Ectodermal cell (in vitro differentiated cells): ENCODE measurements around the gene KIAA1958.

Source experiments
- H3K27ac ChIP-seq: 2 replicates; pipeline ENCODE4 v1.7.0; 2013; ENCODE audit warnings: mild to moderate bottlenecking, low read depth, low read length; ENCODE audit not compliant: insufficient read depth, poor library complexity, severe bottlenecking
- H3K27me3 ChIP-seq: 2 replicates; pipeline ENCODE4 v1.7.0; 2013; ENCODE audit warnings: mild to moderate bottlenecking, low read length; ENCODE audit not compliant: insufficient read depth, control insufficient read depth, poor library complexity, severe bottlenecking
- H3K36me3 ChIP-seq: one replicate; pipeline ENCODE4 v1.7.0; 2013; ENCODE audit warnings: low read length; ENCODE audit not compliant: control insufficient read depth, insufficient read depth
- H3K4me1 ChIP-seq: one replicate; pipeline ENCODE4 v1.7.0; 2013; ENCODE audit warnings: low read length; ENCODE audit not compliant: control insufficient read depth, insufficient read depth
- H3K4me3 ChIP-seq: 2 replicates; pipeline ENCODE4 v1.7.0; 2013; ENCODE audit warnings: low read depth, low read length, control low read depth; ENCODE audit not compliant: insufficient read depth
- H3K9me3 ChIP-seq: 2 replicates; pipeline ENCODE4 v1.7.0; 2013; ENCODE audit warnings: mild to moderate bottlenecking, low read length, moderate library complexity; ENCODE audit not compliant: control insufficient read depth
- WGBS, 2 experiments: methylation state at CpG; one replicate each; pipeline ENCODE4 v1.1.7; 2013; ENCODE audit warnings: missing lambda C conversion rate in 2 of 2; 5-methylcytosine and 5-hydroxymethylcytosine counted together

Gene KIAA1958

DNA sequence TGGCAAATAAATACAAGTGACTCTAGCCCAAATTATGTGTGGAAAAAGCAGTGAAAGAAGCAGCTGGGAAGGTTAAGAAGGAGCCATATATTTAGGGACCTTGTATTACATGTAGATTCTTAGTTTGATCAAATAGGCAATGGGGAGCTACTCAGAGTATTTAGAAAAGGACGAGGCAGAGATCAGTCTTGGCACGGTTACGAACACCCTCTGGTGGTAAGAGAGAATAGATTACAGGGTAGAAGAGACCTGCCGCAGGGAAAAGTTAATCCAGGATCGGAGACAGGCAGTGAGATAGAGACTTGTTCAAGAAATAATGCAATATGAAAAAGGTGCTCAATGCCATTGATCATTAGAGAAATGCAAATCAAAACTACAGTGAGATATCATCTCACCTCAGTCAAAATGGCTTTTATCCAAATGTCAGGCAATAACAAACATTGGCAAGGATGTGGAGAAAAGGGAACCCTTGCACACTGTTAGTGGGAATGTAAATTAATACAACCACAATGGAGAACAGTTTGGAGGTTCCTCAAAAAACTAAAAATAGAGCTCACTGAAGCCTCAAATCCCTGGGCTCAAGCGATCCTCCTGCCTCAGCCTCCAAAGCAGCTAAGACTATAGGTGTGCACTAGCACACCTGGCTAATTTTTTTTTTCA is 219.3 kb downstream of the KIAA1958 start:
- H3K9me3 ChIP-seq = no peaks in the 10 kb centered on the region
- peaks cover 5% of the 10 kb centered on the region for H3K36me3 ChIP-seq
- no peak overlapping the region for H3K27ac ChIP-seq
- 57 to 61% methylated on average over 6 of the region's 6 CpGs for WGBS, 2 experiments
- no peak overlapping the region for H3K4me3 ChIP-seq
- H3K4me1 ChIP-seq = no peaks in the 10 kb centered on the region
- no peaks in the 10 kb centered on the region for H3K27me3 ChIP-seq

DNA sequence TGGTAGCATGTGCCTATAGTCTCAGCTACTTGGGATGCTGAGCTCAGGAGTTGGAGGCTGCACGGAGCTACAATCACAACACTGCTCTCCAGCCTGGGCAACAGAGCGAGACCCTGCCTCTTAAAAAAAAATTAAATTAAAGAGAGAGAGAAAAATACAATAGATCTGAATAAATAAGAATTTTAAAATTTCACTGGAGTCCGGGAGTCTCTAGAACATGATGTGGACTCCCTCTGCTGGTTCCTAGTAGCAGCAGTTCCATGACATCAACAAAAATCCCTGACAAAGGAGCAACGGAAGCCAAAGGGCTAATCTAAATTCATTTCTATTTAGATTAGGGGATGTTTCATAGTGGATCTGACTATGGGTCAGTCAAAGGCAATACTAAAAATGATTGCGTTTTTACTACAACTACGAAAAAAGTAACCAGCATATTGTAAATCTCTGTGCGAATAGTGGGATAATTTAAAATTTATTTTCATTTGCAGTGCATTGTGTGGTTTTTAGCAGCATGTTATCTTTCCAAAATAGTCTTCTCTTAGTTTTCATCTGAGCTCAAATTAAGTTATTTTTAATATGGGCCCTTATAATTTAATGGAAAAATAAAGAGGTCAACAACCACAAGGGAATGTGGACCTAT is 224.5 kb downstream of the KIAA1958 start:
- H3K27me3 ChIP-seq = no peaks in the 10 kb centered on the region

DNA sequence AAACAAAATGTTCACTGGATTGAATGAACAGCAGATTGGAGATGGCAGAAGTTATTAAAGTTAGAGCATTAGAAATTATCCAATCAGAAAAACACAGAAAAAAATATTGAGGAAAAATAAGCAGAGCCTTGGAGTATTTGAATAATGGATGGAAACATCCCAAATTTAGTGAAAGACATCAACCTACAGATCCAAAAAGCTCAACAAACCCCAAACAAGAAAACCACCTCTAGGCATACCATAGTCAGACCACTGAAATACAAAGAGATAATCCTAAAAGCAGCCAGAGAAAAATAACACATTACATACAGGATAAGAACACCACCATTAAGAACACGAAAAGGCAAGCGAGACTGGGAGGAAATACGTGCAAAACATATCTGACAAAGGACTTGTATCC is 226.1 kb downstream of the KIAA1958 start:
- no peaks in the 10 kb centered on the region for H3K36me3 ChIP-seq
- H3K27ac ChIP-seq = no peak overlapping the region
- no peaks in the 10 kb centered on the region for H3K27me3 ChIP-seq
- no peak overlapping the region for H3K4me3 ChIP-seq
- H3K9me3 ChIP-seq = no peaks in the 10 kb centered on the region
- H3K4me1 ChIP-seq = no peaks in the 10 kb centered on the region
- WGBS, 2 experiments = 96 to 97% methylated on average over 3 of the region's 3 CpGs

More for the DNA sequence above, 224.5 kb downstream of the KIAA1958 start:
- H3K4me3 ChIP-seq = no peak overlapping the region
- H3K27ac ChIP-seq = no peak overlapping the region
- WGBS, 2 experiments = 79 to 95% methylated on average over 6 of the region's 7 CpGs
- H3K36me3 ChIP-seq = no peaks in the 10 kb centered on the region
- H3K4me1 ChIP-seq = no peaks in the 10 kb centered on the region
- H3K9me3 ChIP-seq = no peaks in the 10 kb centered on the region

DNA sequence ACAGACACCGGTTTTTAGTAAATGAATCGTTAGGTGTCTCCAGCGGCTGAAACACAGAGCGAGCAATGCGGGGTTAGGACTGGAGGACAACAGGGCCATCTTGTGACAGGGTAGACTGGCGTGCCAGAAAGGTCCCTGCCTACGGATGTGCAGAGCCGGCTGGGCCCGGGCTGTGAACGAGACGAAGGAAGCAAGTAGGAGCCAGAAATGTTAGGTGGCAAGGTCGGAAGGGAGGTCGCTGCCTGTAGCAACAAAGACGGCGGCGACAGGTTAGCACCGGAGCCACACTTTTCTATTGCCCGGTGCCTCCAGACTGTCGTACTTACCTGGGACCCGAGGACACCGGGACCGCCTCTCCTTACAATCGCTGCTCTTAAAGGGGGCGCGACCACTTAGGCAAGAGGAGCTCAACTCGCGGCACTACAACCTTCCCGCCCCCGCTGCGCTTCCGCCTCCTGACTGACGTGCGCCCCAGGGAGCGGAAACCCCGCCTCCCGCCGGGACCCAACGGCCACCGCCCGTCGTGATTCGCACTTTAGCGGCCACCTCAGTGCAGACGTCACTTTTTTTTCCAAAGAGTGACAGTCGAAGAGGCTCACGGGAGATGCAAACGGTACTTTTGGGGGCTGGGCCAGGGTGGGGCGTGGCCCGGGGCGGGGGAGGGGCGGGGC is 231.2 kb downstream of the KIAA1958 start, which contains the start of gene INIP:
Gene INIP (minus strand): TSS at position 457 of the 671 bp plus-strand sequence. CDS start 1,632 bp downstream, outside the sequence.
- peak within 1 kb of the TSS; percentile 82 for H3K27ac ChIP-seq
- no peaks in the 10 kb centered on the region for H3K4me1 ChIP-seq
- H3K9me3 ChIP-seq = no peaks in the 10 kb centered on the region
- H3K36me3 ChIP-seq = no peaks in the 10 kb centered on the region
- H3K4me3 ChIP-seq = peak within 1 kb of the TSS; percentile 78
- WGBS, 2 experiments = 0% methylated on average over 51 of the region's 51 CpGs
- H3K27me3 ChIP-seq = no peaks in the 10 kb centered on the region
